ENCODE results near the gene DNAH10. TPM values are rescaled to one million over a fixed set of nuclear protein-coding genes. Genes with fewer than 3 reads are reported as not detected.

Gene DNAH10
- total and polyA plus RNA-seq, 10 of the 15 experiments (the other 5 are each of a cell fraction or from before 2014, with no cell fraction given): 0.01 to 0.32 (median 0.06) TPM

- RAD21 ChIA-PET (ENCODE audit: unreplicated experiment): interaction anchor here (0.9 kb wide), 1 partner anchor 22 kb away, joined by 3 read pairs; no protein-coding TSS in a partner anchor
- POLR2A ChIA-PET: no interaction called here
- Histone ChIP-seq H4K20me1 (ENCODE audit: control insufficient read depth, insufficient read depth) (no peaks in the 10 kb centered on the region), H3K36me3 (ENCODE audit: control insufficient read depth in 2 of 2, insufficient read depth in 2 of 2, low read length in 1 of 2) (no peaks in the 10 kb centered on the region), H3K4me3 (no peak overlapping the region), H3K27ac (ENCODE audit: control insufficient read depth, insufficient read depth) (no peak overlapping the region), H3K4me1 (ENCODE audit: control insufficient read depth, insufficient read depth, low read length) (no peaks in the 10 kb centered on the region), H3K27me3 (replicated peaks in 1 of 2; ENCODE audit: control insufficient read depth in 2 of 2, insufficient read depth in 2 of 2, low read length in 1 of 2) (no peaks in the 10 kb centered on the region; a peak in 1 of 4 replicates), H3K9me3 (replicated peaks; ENCODE audit: control insufficient read depth, insufficient read depth, low read length) (no peaks in the 10 kb centered on the region), H3K4me2 (ENCODE audit: control insufficient read depth, insufficient read depth) (no peak overlapping the region), H3K79me2 (ENCODE audit: control insufficient read depth, insufficient read depth, low read length) (no peaks in the 10 kb centered on the region), H2AFZ (ENCODE audit: control insufficient read depth, low read depth, low read length) (no peak overlapping the region), H3K9ac (ENCODE audit: control insufficient read depth, insufficient read depth, low read length) (no peak overlapping the region)
- TF ChIP-seq, protein P1, sequence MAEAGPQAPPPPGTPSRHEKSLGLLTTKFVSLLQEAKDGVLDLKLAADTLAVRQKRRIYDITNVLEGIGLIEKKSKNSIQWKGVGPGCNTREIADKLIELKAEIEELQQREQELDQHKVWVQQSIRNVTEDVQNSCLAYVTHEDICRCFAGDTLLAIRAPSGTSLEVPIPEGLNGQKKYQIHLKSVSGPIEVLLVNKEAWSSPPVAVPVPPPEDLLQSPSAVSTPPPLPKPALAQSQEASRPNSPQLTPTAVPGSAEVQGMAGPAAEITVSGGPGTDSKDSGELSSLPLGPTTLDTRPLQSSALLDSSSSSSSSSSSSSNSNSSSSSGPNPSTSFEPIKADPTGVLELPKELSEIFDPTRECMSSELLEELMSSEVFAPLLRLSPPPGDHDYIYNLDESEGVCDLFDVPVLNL (IDR thresholded peaks at IDR 0.05; ENCODE audit: low read depth, low read length): no peak
- no peak for TF ChIP-seq CBFB (IDR thresholded peaks at IDR 0.05; ENCODE audit: low read depth)
- no peak for TF ChIP-seq NR2F1 (conservative IDR thresholded peaks at IDR 0.05)
- TF ChIP-seq GATAD2B (conservative IDR thresholded peaks at IDR 0.05; ENCODE audit: low read depth): no peak
- TF ChIP-seq TCF7 (IDR thresholded peaks at IDR 0.05; ENCODE audit: borderline replicate concordance): no peak
- TF ChIP-seq BCL3 (IDR thresholded peaks at IDR 0.05; ENCODE audit: borderline replicate concordance, insufficient read depth, low read depth, low read length, poor library complexity, severe bottlenecking): no peak
- no peak for TF ChIP-seq ESRRA (IDR thresholded peaks at IDR 0.05; ENCODE audit: low read length)
- TF ChIP-seq, protein P2, sequence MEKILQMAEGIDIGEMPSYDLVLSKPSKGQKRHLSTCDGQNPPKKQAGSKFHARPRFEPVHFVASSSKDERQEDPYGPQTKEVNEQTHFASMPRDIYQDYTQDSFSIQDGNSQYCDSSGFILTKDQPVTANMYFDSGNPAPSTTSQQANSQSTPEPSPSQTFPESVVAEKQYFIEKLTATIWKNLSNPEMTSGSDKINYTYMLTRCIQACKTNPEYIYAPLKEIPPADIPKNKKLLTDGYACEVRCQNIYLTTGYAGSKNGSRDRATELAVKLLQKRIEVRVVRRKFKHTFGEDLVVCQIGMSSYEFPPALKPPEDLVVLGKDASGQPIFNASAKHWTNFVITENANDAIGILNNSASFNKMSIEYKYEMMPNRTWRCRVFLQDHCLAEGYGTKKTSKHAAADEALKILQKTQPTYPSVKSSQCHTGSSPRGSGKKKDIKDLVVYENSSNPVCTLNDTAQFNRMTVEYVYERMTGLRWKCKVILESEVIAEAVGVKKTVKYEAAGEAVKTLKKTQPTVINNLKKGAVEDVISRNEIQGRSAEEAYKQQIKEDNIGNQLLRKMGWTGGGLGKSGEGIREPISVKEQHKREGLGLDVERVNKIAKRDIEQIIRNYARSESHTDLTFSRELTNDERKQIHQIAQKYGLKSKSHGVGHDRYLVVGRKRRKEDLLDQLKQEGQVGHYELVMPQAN (conservative IDR thresholded peaks at IDR 0.05): no peak
- no peak for TF ChIP-seq PKNOX1 (IDR thresholded peaks at IDR 0.05)
- no peak for TF ChIP-seq USF2 (IDR thresholded peaks at IDR 0.05; ENCODE audit: borderline replicate concordance, low read depth, low read length)
- TF ChIP-seq MEF2B (IDR thresholded peaks at IDR 0.05; ENCODE audit: partially characterized antibody, poor library complexity, severe bottlenecking): no peak
- no peak for TF ChIP-seq RFX5 (IDR thresholded peaks at IDR 0.05; ENCODE audit: low read depth, low read length)
- no peak for TF ChIP-seq ZNF24 (IDR thresholded peaks at IDR 0.05)
- in situ Hi-C loops (cut with MboI): no loop called here
- CTCF ChIA-PET: interaction anchor here (0.5 kb wide), 1 partner anchor 692 kb away, joined by 3 read pairs; no protein-coding TSS in a partner anchor
- BruUV-seq (replicated peaks): no TSS peak
- intact Hi-C loops (cut with micrococcal nuclease; ENCODE audit: unreplicated experiment): no loop called here
- no peak for FAIRE-seq
- SMC1A ChIA-PET (ENCODE audit: uncharacterized antibody, unreplicated experiment): interaction anchor here (0.9 to 1.4 kb wide), 2 partner anchors 40 to 77 kb away, joined by 3 read pairs; no protein-coding TSS in a partner anchor
- WGBS (ENCODE audit: insufficient coverage, insufficient replicate concordance, low lambda C conversion rate, missing lambda C conversion rate): 55% methylated on average over 10 of the region's 10 CpGs
- no peak for DNase-seq (ENCODE audit: low read depth, low spot score)
- ATAC-seq: no peak
These were observed 192.7 kb downstream of the DNAH10 start for GRCh38 chr12:123954647-123955350.
